ENCODE data around the gene SPATA24.
"Not testable (repeated sequence)": the region's sequence is repeated elsewhere in the genome, so short reads cannot be mapped to it uniquely, and the experiment has no call there.

SPATA24 gene

GRCh38 chr5:139394654-139395566 lies 9.0 kb downstream of the SPATA24 start, which contains the start of gene PROB1:
Gene PROB1 (minus strand): TSS chr5:139395104. CDS start chr5:139395081, 23 bp downstream.
- DNase-seq (ENCODE audit: low read depth), result no peak

GRCh38 chr5:139394123-139394653 lies 9.7 kb downstream of the SPATA24 start:
- DNase-seq (ENCODE audit: low read depth), result no peak

GRCh38 chr5:139393497-139394122 lies 10.3 kb downstream of the SPATA24 start:
- DNase-seq (ENCODE audit: low read depth), result no peak

- DNase-seq (ENCODE audit: low read depth), result no peak
Observed at GRCh38 chr5:139392678-139393496, 11.0 kb downstream of the SPATA24 start.

- no peak for DNase-seq (ENCODE audit: low read depth)
Observed at GRCh38 chr5:139392324-139392677, 11.6 kb downstream of the SPATA24 start.

GRCh38 chr5:139391570-139392323 lies 12.1 kb downstream of the SPATA24 start:
- no peak for DNase-seq (ENCODE audit: low read depth)

GRCh38 chr5:139390639-139391569 lies 13.0 kb downstream of the SPATA24 start:
- no peak for DNase-seq (ENCODE audit: low read depth)

- no peak for DNase-seq (ENCODE audit: low read depth)
Observed at GRCh38 chr5:139389701-139390638, 13.9 kb downstream of the SPATA24 start, which contains the start of gene MZB1. Gene MZB1 (minus strand): TSS chr5:139389913. CDS start chr5:139389856, 57 bp downstream.

- DNase-seq (ENCODE audit: low read depth), result no peak
Observed at GRCh38 chr5:139388198-139388821, 15.6 kb downstream of the SPATA24 start.

GRCh38 chr5:139387611-139388197 lies 16.2 kb downstream of the SPATA24 start:
- no peak for DNase-seq (ENCODE audit: low read depth)

- not testable (repeated sequence) for DNase-seq (ENCODE audit: low read depth)
Observed at GRCh38 chr5:139386956-139387355, 16.9 kb downstream of the SPATA24 start.

- DNase-seq (ENCODE audit: low read depth), result no peak
Observed at GRCh38 chr5:139386050-139386438, 17.8 kb downstream of the SPATA24 start.

GRCh38 chr5:139385061-139386049 lies 18.5 kb downstream of the SPATA24 start:
- DNase-seq (ENCODE audit: low read depth), result no peak

- DNase-seq (ENCODE audit: low read depth), result no peak
Observed at GRCh38 chr5:139384591-139385051, 19.3 kb downstream of the SPATA24 start.

GRCh38 chr5:139383993-139384590 lies 19.8 kb downstream of the SPATA24 start:
- no peak for DNase-seq (ENCODE audit: low read depth)

GRCh38 chr5:139383275-139383992 lies 20.5 kb downstream of the SPATA24 start, which contains the start of gene SLC23A1:
Gene SLC23A1 (minus strand): TSS chr5:139383297. CDS start chr5:139383253, 44 bp downstream.
- DNase-seq (ENCODE audit: low read depth), result no peak

Measured in stromal cell of bone marrow (primary cell).